B cell (primary cell): ENCODE measurements around the gene PAK6. TPM values are rescaled to one million over a fixed set of nuclear protein-coding genes. Genes with fewer than 3 reads are reported as not detected.

Experiments used
- ATAC-seq: fragments of 200-7000 bp; cut with Tn5 transposase; one replicate; pipeline ENCODE4 v1.10.0; 2021; ENCODE audit warnings: low read depth, mild to moderate bottlenecking, moderate number of reproducible peaks, moderate library complexity
- CTCF ChIA-PET: fragments of 350-600 bp; sonication (Branson Sonifier 250); formaldehyde crosslinking; loops from one replicate; lab custom pipeline; 2021; ENCODE audit warnings: antibody characterized with exemption, inconsistent platforms; lab: Charles Lee
- POLR2A ChIA-PET: fragments of 350-600 bp; sonication (Branson Sonifier 250); formaldehyde crosslinking; loops from one replicate; lab custom pipeline; 2021; ENCODE audit warnings: antibody characterized with exemption; lab: Charles Lee
- DNase-seq: peaks from one replicate; pipeline ENCODE4 v3.0.0; 2013
- H2AFZ ChIP-seq: 2 replicates; pipeline ENCODE4 v1.6.1; 2012; ENCODE audit warnings: mild to moderate bottlenecking, low read depth, low read length; ENCODE audit not compliant: insufficient read depth, poor library complexity, severe bottlenecking
- H3K27ac ChIP-seq, 2 donors: 1 replicate in 1 of 2; 2 replicates in 1 of 2; pipeline ENCODE4 v1.5.1; 2012 to 2013; ENCODE audit warnings: low read length in 2 of 2, mild to moderate bottlenecking in 2 of 2, moderate library complexity in 1 of 2
- H3K27me3 ChIP-seq, 4 experiments: fragments of 200-600 bp in 1 of 4; sonication (generic) in 1 of 4; replicated peaks in 1 of 4; 1 replicate in 2 of 4; 2 replicates in 2 of 4; pipeline versions ENCODE4 v1.6.1 to v1.7.0; 2013 to 2016; ENCODE audit warnings: low read length in 3 of 4, mild to moderate bottlenecking in 2 of 4, mixed read lengths in 1 of 4, moderate library complexity in 1 of 4; ENCODE audit not compliant: insufficient read depth in 4 of 4, control insufficient read depth in 3 of 4; ENCODE audit errors: control extremely low read depth in 1 of 4
- H3K36me3 ChIP-seq, 2 experiments: replicated peaks in 1 of 2; 1 replicate in 1 of 2; 2 replicates in 1 of 2; pipeline versions ENCODE4 v1.6.1 to v1.7.1; 2013; ENCODE audit warnings: low read length in 1 of 2; ENCODE audit not compliant: insufficient read depth in 2 of 2, control insufficient read depth in 1 of 2; ENCODE audit errors: control extremely low read depth in 1 of 2, extremely low read depth in 1 of 2
- H3K4me1 ChIP-seq, 2 donors: fragments of 200-600 bp in 1 of 2; sonication (generic) in 1 of 2; 1 replicate in 1 of 2; 2 replicates in 1 of 2; pipeline versions ENCODE4 v1.5.1 to v1.6.1; 2013 to 2017; ENCODE audit warnings: low read length in 2 of 2; ENCODE audit not compliant: control insufficient read depth in 2 of 2, insufficient read depth in 2 of 2
- H3K4me2 ChIP-seq: replicated peaks from 2 replicates; pipeline ENCODE3; 2012; ENCODE audit warnings: mild to moderate bottlenecking, low read depth, low read length; ENCODE audit not compliant: poor library complexity, severe bottlenecking
- H3K4me3 ChIP-seq, 5 experiments: fragments of 200-600 bp in 1 of 5; sonication (generic) in 1 of 5; 1 replicate in 3 of 5; 2 replicates in 2 of 5; pipeline versions ENCODE4 v1.5.1 to v1.7.0; 2011 to 2016; ENCODE audit warnings: low read length in 4 of 5, mild to moderate bottlenecking in 4 of 5, low read depth in 2 of 5, control low read depth in 1 of 5, moderate library complexity in 1 of 5; ENCODE audit not compliant: insufficient read depth in 1 of 5; ENCODE audit errors: control extremely low read depth in 1 of 5, extremely low read depth in 1 of 5
- H3K79me2 ChIP-seq: fragments of 200-600 bp; sonication (generic); one replicate; pipeline ENCODE4 v1.6.0; 2016; ENCODE audit warnings: low read length; ENCODE audit not compliant: control insufficient read depth, insufficient read depth
- H3K9ac ChIP-seq: fragments of 200-600 bp; sonication (generic); 2 replicates; pipeline ENCODE4 v1.6.1; 2017; ENCODE audit warnings: mild to moderate bottlenecking, low read length, moderate library complexity
- H3K9me3 ChIP-seq, 3 donors: one replicate each; pipeline versions ENCODE4 v1.6.1 to v1.7.1; 2013; ENCODE audit warnings: low read length in 2 of 3; ENCODE audit not compliant: control insufficient read depth in 2 of 3, insufficient read depth in 1 of 3; ENCODE audit errors: control extremely low read depth in 1 of 3
- H4K20me1 ChIP-seq: 2 replicates; pipeline ENCODE4 v1.6.0; 2012; ENCODE audit warnings: mild to moderate bottlenecking, low read length; ENCODE audit not compliant: insufficient read depth, control insufficient read depth, poor library complexity, severe bottlenecking
- H3K27ac Mint-ChIP-seq: one replicate; pipeline ENCODE4 v1.8.0; 2021; ENCODE audit warnings: mixed read lengths
- H3K27me3 Mint-ChIP-seq: one replicate; pipeline ENCODE4 v1.8.0; 2021; ENCODE audit warnings: mixed read lengths
- H3K4me1 Mint-ChIP-seq: one replicate; pipeline ENCODE4 v1.8.0; 2021; ENCODE audit warnings: mixed read lengths
- H3K4me3 Mint-ChIP-seq: one replicate; pipeline ENCODE4 v1.8.0; 2021; ENCODE audit warnings: mixed read lengths
- H3K9me3 Mint-ChIP-seq: one replicate; pipeline ENCODE4 v1.8.0; 2022; ENCODE audit warnings: mixed read lengths; ENCODE audit not compliant: insufficient read depth
- EZH2 ChIP-seq: IDR thresholded peaks from 2 replicates; pipeline ENCODE4 v1.6.1; 2012; ENCODE audit warnings: borderline replicate concordance, low read depth, mild to moderate bottlenecking, moderate library complexity, low read length; ENCODE audit not compliant: insufficient read depth, poor library complexity, severe bottlenecking
- WGBS: methylation state at CpG from one replicate; pipeline ENCODE4 v1.1.5; 2013; ENCODE audit warnings: missing lambda C conversion rate; ENCODE audit not compliant: insufficient coverage; 5-methylcytosine and 5-hydroxymethylcytosine counted together
- intact Hi-C: fragments of 100-400 bp; cut with micrococcal nuclease; formaldehyde crosslinking; loops from one replicate; pipeline ENCODE4 v1.10.0; 2022
- polyA plus RNA-seq: library from polyadenylated mRNA; depleted of rRNA; stranded (reverse); fragments of >200 nt; gene quantifications from 2 replicates; pipeline ENCODE4 v1.2.3, GENCODE V29; 2012
- total RNA-seq, 2 donors: library from RNA; stranded (reverse); fragments of 120-200 nt in 1 of 2; gene quantifications; 1 replicate in 1 of 2; 2 replicates in 1 of 2; pipeline versions ENCODE4 v1.2.3 to v1.2.4, GENCODE V29; 2013 to 2022
- TF ChIP-seq, protein P1 (sequence below): fragments of 200-600 bp; IDR thresholded peaks from one replicate; pipeline ENCODE4 v1.8.0; 2022; ENCODE audit warnings: antibody characterized with exemption, mild to moderate bottlenecking

PAK6 gene
- total and polyA plus RNA-seq, 2 donors (not counting 1 experiment from before 2014, with no cell fraction given), result 0.45 to 1.2 TPM

- Histone ChIP-seq H3K36me3 (no peaks in the 10 kb centered on the region), H3K27ac (no peak overlapping the region), H3K4me2 (peak overlapping the region; percentile 40), H3K4me3 (no peak overlapping the region), H3K27me3 (peaks cover 0 to 8% (median 4%) of the 10 kb centered on the region in 4 experiments), H4K20me1 (no peaks in the 10 kb centered on the region), H2AFZ (no peak overlapping the region), H3K9me3 (no peaks in the 10 kb centered on the region), H3K9ac (no peak overlapping the region), H3K79me2 (no peaks in the 10 kb centered on the region), H3K4me1 (peaks cover 17 to 31% of the 10 kb centered on the region in 2 donors)
- ChIA-PET POLR2A (no interaction called here), CTCF (interaction anchor here (1.0 to 8.5 kb wide), 7 partner anchors 19 to 109 kb away, joined by 3 to 221 read pairs (median 7); partner anchors contain the start of gene CCDC9B)
- TF ChIP-seq EZH2, result no peak
- TF ChIP-seq, protein P1, sequence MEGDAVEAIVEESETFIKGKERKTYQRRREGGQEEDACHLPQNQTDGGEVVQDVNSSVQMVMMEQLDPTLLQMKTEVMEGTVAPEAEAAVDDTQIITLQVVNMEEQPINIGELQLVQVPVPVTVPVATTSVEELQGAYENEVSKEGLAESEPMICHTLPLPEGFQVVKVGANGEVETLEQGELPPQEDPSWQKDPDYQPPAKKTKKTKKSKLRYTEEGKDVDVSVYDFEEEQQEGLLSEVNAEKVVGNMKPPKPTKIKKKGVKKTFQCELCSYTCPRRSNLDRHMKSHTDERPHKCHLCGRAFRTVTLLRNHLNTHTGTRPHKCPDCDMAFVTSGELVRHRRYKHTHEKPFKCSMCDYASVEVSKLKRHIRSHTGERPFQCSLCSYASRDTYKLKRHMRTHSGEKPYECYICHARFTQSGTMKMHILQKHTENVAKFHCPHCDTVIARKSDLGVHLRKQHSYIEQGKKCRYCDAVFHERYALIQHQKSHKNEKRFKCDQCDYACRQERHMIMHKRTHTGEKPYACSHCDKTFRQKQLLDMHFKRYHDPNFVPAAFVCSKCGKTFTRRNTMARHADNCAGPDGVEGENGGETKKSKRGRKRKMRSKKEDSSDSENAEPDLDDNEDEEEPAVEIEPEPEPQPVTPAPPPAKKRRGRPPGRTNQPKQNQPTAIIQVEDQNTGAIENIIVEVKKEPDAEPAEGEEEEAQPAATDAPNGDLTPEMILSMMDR, result no peak
- intact Hi-C loops, result no loop called here
- Mint-ChIP-seq H3K9me3 (no peaks in the 10 kb centered on the region), H3K4me1 (peaks cover 23% of the 10 kb centered on the region), H3K27ac (no peak overlapping the region), H3K27me3 (peaks cover 8% of the 10 kb centered on the region), H3K4me3 (no peak overlapping the region)
- DNase-seq (no peak), ATAC-seq (no peak)
- WGBS, result 100% methylated on average over 1 of the region's 3 CpGs
These were observed 78.1 kb downstream of the PAK6 start for GRCh38 chr15:40316931-40317330.

DNA sequence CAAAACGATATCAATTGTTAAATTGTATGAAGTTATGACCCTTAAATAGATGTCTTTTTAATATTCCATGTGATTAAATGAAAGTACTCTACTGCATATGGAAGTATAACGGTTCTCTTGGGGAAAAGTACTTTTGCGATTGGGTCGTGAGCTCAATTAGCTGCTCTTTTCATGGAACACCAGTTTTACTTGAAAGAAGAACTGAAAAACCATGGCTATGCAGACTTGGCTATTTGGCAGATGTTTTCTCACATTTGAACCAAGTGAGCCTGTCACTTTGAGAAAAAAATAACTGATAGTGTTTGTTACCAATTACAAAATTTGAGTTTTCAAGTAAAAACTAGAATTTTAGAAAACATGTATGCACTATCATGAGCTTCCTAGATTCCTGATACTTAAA is 78.7 kb downstream of the PAK6 start:
- DNase-seq, result no peak
- peaks cover 8% of the 10 kb centered on the region for H3K27me3 Mint-ChIP-seq
- no peaks in the 10 kb centered on the region for H3K9me3 Mint-ChIP-seq
- ChIA-PET POLR2A (no interaction called here), CTCF (interaction anchor here (1.0 to 8.5 kb wide), 8 partner anchors 11 to 108 kb away, joined by 3 to 221 read pairs (median 7); partner anchors contain the start of gene CCDC9B)
- Histone ChIP-seq H3K4me3 (no peak overlapping the region), H2AFZ (no peak overlapping the region), H3K9ac (no peak overlapping the region), H3K27ac (no peak overlapping the region), H3K36me3 (no peaks in the 10 kb centered on the region), H3K9me3 (no peaks in the 10 kb centered on the region), H3K79me2 (no peaks in the 10 kb centered on the region), H4K20me1 (no peaks in the 10 kb centered on the region), H3K4me2 (peak overlapping the region; percentile 40), H3K27me3 (peaks cover 0 to 8% (median 4%) of the 10 kb centered on the region in 4 experiments), H3K4me1 (peaks cover 17 to 32% of the 10 kb centered on the region in 2 donors)
- H3K4me1 Mint-ChIP-seq, result peaks cover 27% of the 10 kb centered on the region
- 0% methylated on average over 3 of the region's 4 CpGs for WGBS
- TF ChIP-seq, protein P1, result no peak
- no peak for TF ChIP-seq EZH2
- no peak overlapping the region for H3K27ac Mint-ChIP-seq
- intact Hi-C loops, result no loop called here
- H3K4me3 Mint-ChIP-seq, result no peak overlapping the region
- no peak for ATAC-seq
